Muscle of leg (tissue), 11 donors: Measurements from ENCODE around the gene PIP5K1B. TPM values are rescaled to one million over a fixed set of nuclear protein-coding genes. Genes with fewer than 3 reads are reported as not detected.

Source experiments
- DNase-seq: peaks from one replicate; pipeline ENCODE4 v3.0.0; 2013
- H3K27ac ChIP-seq: one replicate; pipeline ENCODE4 v1.5.1; 2013; ENCODE audit warnings: mild to moderate bottlenecking, low read length, control low read depth
- H3K27me3 ChIP-seq: one replicate; pipeline ENCODE4 v1.6.1; 2013; ENCODE audit warnings: low read length; ENCODE audit not compliant: control insufficient read depth, insufficient read depth
- H3K36me3 ChIP-seq: one replicate; pipeline ENCODE4 v1.6.1; 2013; ENCODE audit warnings: low read length; ENCODE audit not compliant: control insufficient read depth, insufficient read depth
- H3K4me1 ChIP-seq: one replicate; pipeline ENCODE4 v1.6.1; 2013; ENCODE audit warnings: low read length; ENCODE audit not compliant: control insufficient read depth, insufficient read depth
- H3K4me3 ChIP-seq: one replicate; pipeline ENCODE4 v1.5.1; 2013; ENCODE audit warnings: low read length, control low read depth
- H3K9me3 ChIP-seq: replicated peaks from 2 replicates; pipeline ENCODE4 v1.6.1; 2013; ENCODE audit warnings: low read depth, low read length; ENCODE audit not compliant: control insufficient read depth
- WGBS: methylation state at CpG from one replicate; pipeline ENCODE4 v1.1.5; 2013; ENCODE audit warnings: missing lambda C conversion rate; ENCODE audit not compliant: insufficient coverage; 5-methylcytosine and 5-hydroxymethylcytosine counted together
- polyA plus RNA-seq, 8 donors: library from polyadenylated mRNA; unstranded; fragments of 120-200 nt; gene quantifications; one replicate each; pipeline versions ENCODE4 v1.2.1 to v1.2.3, GENCODE V29; 2013; ENCODE audit warnings: inconsistent platforms in 1 of 8, low replicate concordance in 1 of 8; ENCODE audit not compliant: insufficient read length in 8 of 8, insufficient read depth in 1 of 8
- total RNA-seq: library from RNA; stranded (reverse); fragments of 120-200 nt; gene quantifications from one replicate; pipeline ENCODE4 v1.2.4, GENCODE V29; 2013

Gene PIP5K1B
- total and polyA plus RNA-seq, 9 donors, result 0.91 to 3.1 (median 1.3) TPM

GRCh38 chr9:69020301-69021145 lies 315.5 kb downstream of the PIP5K1B start:
- H3K27me3 ChIP-seq, result peaks cover 2% of the 10 kb centered on the region
- H3K36me3 ChIP-seq, result no peaks in the 10 kb centered on the region
- no peak overlapping the region for H3K4me3 ChIP-seq
- H3K27ac ChIP-seq, result no peak overlapping the region
- H3K9me3 ChIP-seq, result no peaks in the 10 kb centered on the region
- no peaks in the 10 kb centered on the region for H3K4me1 ChIP-seq
- WGBS, result 98% methylated on average over 5 of the region's 8 CpGs
- DNase-seq, result no peak

GRCh38 chr9:69023650-69024049 lies 318.6 kb downstream of the PIP5K1B start:
- 52% methylated on average over 4 of the region's 7 CpGs for WGBS
- Histone ChIP-seq H3K9me3 (no peaks in the 10 kb centered on the region), H3K36me3 (no peaks in the 10 kb centered on the region), H3K4me1 (no peaks in the 10 kb centered on the region), H3K27me3 (peaks cover 2% of the 10 kb centered on the region), H3K27ac (no peak overlapping the region), H3K4me3 (no peak overlapping the region)
- no peak for DNase-seq

GRCh38 chr9:69027355-69028097 lies 322.5 kb downstream of the PIP5K1B start:
- WGBS, result 0% methylated on average over 1 of the region's 5 CpGs
- Histone ChIP-seq H3K4me3 (no peak overlapping the region), H3K27ac (no peak overlapping the region), H3K9me3 (no peaks in the 10 kb centered on the region), H3K4me1 (no peaks in the 10 kb centered on the region), H3K36me3 (no peaks in the 10 kb centered on the region), H3K27me3 (peaks cover 2% of the 10 kb centered on the region)
- DNase-seq, result peak; percentile 52

- Histone ChIP-seq H3K9me3 (no peaks in the 10 kb centered on the region), H3K27me3 (peaks cover under 1% of the 10 kb centered on the region), H3K36me3 (no peaks in the 10 kb centered on the region), H3K27ac (no peak overlapping the region), H3K4me3 (no peak overlapping the region), H3K4me1 (no peaks in the 10 kb centered on the region)
- WGBS, result 72% methylated on average over 2 of the region's 2 CpGs
- DNase-seq, result no peak
Measured at GRCh38 chr9:69028754-69029153, 323.7 kb downstream of the PIP5K1B start.

- no peak overlapping the region for H3K27ac ChIP-seq
- no peak for DNase-seq
- H3K27me3 ChIP-seq, result no peaks in the 10 kb centered on the region
- no peaks in the 10 kb centered on the region for H3K9me3 ChIP-seq
- no peaks in the 10 kb centered on the region for H3K36me3 ChIP-seq
- no peaks in the 10 kb centered on the region for H3K4me1 ChIP-seq
- no peak overlapping the region for H3K4me3 ChIP-seq
Measured at GRCh38 chr9:69029535-69029934, 324.5 kb downstream of the PIP5K1B start.

GRCh38 chr9:69030851-69031645 lies 326.0 kb downstream of the PIP5K1B start:
- Histone ChIP-seq H3K36me3 (no peaks in the 10 kb centered on the region), H3K27ac (no peak overlapping the region), H3K4me1 (peaks cover 4% of the 10 kb centered on the region), H3K27me3 (no peaks in the 10 kb centered on the region), H3K4me3 (no peak overlapping the region), H3K9me3 (no peaks in the 10 kb centered on the region)
- no CpG with 5 or more reads among the region's 1 CpG for WGBS
- no peak for DNase-seq

- peaks cover 10% of the 10 kb centered on the region for H3K4me1 ChIP-seq
- no peak overlapping the region for H3K27ac ChIP-seq
- DNase-seq, result no peak
- H3K4me3 ChIP-seq, result no peak overlapping the region
- WGBS, result 50% methylated on average over 1 of the region's 2 CpGs
- no peaks in the 10 kb centered on the region for H3K36me3 ChIP-seq
- H3K9me3 ChIP-seq, result no peaks in the 10 kb centered on the region
- no peaks in the 10 kb centered on the region for H3K27me3 ChIP-seq
Measured at GRCh38 chr9:69034071-69034470, 329.0 kb downstream of the PIP5K1B start.

DNA sequence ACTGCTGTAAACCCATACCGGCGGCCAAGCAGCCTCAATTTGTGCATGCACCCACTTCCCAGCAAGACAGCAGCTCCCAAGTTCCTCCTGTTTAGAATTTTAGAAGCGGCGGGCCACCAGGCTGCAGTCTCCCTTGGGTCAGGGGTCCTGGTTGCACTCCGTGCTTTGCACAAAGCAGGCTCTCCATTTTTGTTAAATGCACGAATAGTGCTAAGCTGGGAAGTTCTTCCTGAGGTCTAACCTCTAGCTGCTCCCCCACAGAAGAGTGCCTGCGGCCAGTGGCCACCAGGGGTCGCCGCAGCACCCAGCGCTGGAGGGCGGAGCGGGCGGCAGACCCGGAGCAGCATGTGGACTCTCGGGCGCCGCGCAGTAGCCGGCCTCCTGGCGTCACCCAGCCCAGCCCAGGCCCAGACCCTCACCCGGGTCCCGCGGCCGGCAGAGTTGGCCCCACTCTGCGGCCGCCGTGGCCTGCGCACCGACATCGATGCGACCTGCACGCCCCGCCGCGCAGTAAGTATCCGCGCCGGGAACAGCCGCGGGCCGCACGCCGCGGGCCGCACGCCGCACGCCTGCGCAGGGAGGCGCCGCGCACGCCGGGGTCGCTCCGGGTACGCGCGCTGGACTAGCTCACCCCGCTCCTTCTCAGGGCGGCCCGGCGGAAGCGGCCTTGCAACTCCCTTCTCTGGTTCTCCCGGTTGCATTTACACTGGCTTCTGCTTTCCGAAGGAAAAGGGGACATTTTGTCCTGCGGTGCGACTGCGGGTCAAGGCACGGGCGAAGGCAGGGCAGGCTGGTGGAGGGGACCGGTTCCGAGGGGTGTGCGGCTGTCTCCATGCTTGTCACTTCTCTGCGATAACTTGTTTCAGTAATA lies 330.6 kb downstream of the PIP5K1B start, which contains the start of gene FXN:
FXN (plus strand) TSS at position 315 of the 871 bp plus-strand sequence; CDS start at position 346, 31 bp downstream.
- Histone ChIP-seq H3K4me1 (peaks cover 10% of the 10 kb centered on the region), H3K4me3 (peak within 1 kb of the TSS; percentile 75), H3K36me3 (no peaks in the 10 kb centered on the region), H3K27ac (peak within 1 kb of the TSS; percentile 77), H3K9me3 (no peaks in the 10 kb centered on the region), H3K27me3 (no peaks in the 10 kb centered on the region)
- WGBS, result under 1% methylated on average over 67 of the region's 75 CpGs
- DNase-seq, result peak; percentile 91

DNA sequence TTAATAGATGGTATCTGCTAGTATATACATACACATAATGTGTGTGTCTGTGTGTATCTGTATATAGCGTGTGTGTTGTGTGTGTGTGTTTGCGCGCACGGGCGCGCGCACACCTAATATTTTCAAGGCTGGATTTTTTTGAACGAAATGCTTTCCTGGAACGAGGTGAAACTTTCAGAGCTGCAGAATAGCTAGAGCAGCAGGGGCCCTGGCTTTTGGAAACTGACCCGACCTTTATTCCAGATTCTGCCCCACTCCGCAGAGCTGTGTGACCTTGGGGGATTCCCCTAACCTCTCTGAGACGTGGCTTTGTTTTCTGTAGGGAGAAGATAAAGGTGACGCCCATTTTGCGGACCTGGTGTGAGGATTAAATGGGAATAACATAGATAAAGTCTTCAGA lies 331.3 kb downstream of the PIP5K1B start:
- H3K27me3 ChIP-seq, result no peaks in the 10 kb centered on the region
- peaks cover 10% of the 10 kb centered on the region for H3K4me1 ChIP-seq
- DNase-seq, result peak; percentile 35
- no peaks in the 10 kb centered on the region for H3K36me3 ChIP-seq
- H3K4me3 ChIP-seq, result peak overlapping the region; percentile 75
- 2% methylated on average over 9 of the region's 14 CpGs for WGBS
- peak overlapping the region; percentile 77 for H3K27ac ChIP-seq
- no peaks in the 10 kb centered on the region for H3K9me3 ChIP-seq
